22Rv1 (cell line): ENCODE measurements around the gene USB1.

Experiments used
- H3K27ac ChIP-seq: fragments of 450-650 bp; 2 replicates; pipeline ENCODE4 v1.5.1; 2017
- CTCF ChIP-seq: fragments of 450-650 bp; IDR thresholded peaks from 2 replicates; pipeline ENCODE4 v1.5.1; 2017; ENCODE audit warnings: mild to moderate bottlenecking
- ZFX ChIP-seq: fragments of 450-650 bp; IDR thresholded peaks from 2 replicates; pipeline ENCODE4 v1.6.1; 2017; ENCODE audit warnings: antibody characterized with exemption, borderline replicate concordance

USB1 gene

GRCh38 chr16:57979006-57979585 lies 22.1 kb upstream of the USB1 start:
- no peak overlapping the region for H3K27ac ChIP-seq
- TF ChIP-seq ZFX = no peak
- TF ChIP-seq CTCF = no peak

GRCh38 chr16:57981636-57982035 lies 19.6 kb upstream of the USB1 start:
- no peak for TF ChIP-seq CTCF
- TF ChIP-seq ZFX = no peak
- no peak overlapping the region for H3K27ac ChIP-seq

- no peak for TF ChIP-seq CTCF
- no peak for TF ChIP-seq ZFX
- no peak overlapping the region for H3K27ac ChIP-seq
These were observed 18.8 kb upstream of the USB1 start for GRCh38 chr16:57982385-57982784.

- TF ChIP-seq ZFX (no peak), CTCF (no peak)
- H3K27ac ChIP-seq = no peak overlapping the region
These were observed 16.6 kb upstream of the USB1 start for GRCh38 chr16:57984443-57985203.

GRCh38 chr16:57985204-57986181 lies 15.7 kb upstream of the USB1 start:
- TF ChIP-seq CTCF = no peak
- TF ChIP-seq ZFX = no peak
- H3K27ac ChIP-seq = no peak overlapping the region

GRCh38 chr16:57986196-57986595 lies 15.0 kb upstream of the USB1 start:
- no peak overlapping the region for H3K27ac ChIP-seq
- TF ChIP-seq CTCF (no peak), ZFX (no peak)
